ENCODE results near the gene SS18L1. TPM values are rescaled to one million over a fixed set of nuclear protein-coding genes. Genes with fewer than 3 reads are reported as not detected.

The SS18L1 gene
- total and polyA plus RNA-seq, 5 donors, result 6.2 to 8.8 (median 8.1) TPM

DNA sequence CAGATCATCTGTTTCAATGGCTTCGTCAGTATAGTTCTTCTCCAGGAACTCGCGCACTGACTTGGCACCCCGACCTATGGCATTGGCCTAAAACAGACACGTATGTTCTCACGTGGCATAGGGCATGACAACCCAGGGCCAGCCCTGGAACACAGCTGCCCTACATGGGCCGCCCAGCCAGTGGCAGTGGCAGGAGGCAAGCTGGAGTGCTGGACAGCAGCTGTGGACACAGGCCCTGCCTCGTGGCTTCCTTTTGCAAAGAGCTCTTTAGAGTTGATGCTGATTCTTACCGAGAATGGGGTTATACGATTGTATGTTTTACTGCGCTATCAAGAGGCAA lies 5.4 kb upstream of the SS18L1 start:
- Histone ChIP-seq H3K27ac (ENCODE audit: low read length) (no peak overlapping the region), H3K4me1 (ENCODE audit: control insufficient read depth, insufficient read depth, low read length) (peaks cover 13% of the 10 kb centered on the region), H3K9me3 (ENCODE audit: control insufficient read depth, low read length) (no peaks in the 10 kb centered on the region), H3K4me3 (ENCODE audit: low read length) (no peak overlapping the region), H3K27me3 (ENCODE audit: control insufficient read depth, insufficient read depth) (no peaks in the 10 kb centered on the region)
- ATAC-seq, result no peak
- DNase-seq, result peak in 1 of 3 donors; percentile 41
- intact Hi-C loops (cut with DNase I), result loop anchor here in 3 of 4 donors (5.0 to 10.0 kb wide), 3 partner anchors 111 to 126 kb away; no protein-coding TSS in a partner anchor
- 77% methylated on average over 11 of the region's 11 CpGs for WGBS

DNA sequence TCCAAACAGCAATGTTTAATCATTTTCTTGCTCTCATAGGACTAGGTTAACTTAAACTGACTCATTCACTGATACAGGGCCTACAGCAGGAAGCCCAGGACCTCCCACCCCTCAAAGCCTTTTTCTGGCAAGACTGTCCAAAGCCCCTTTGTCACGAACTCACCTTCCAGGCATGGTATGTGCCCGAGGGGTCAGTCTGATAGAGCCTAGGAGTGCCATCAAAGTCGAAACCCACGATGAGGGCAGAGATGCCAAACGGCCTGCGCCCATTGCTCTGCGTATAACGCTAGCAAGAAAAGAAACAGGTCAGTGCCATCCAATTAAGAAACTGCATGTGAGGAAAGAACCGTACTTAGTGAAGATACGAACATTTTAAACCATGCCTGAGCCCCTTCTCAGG lies 4.7 kb upstream of the SS18L1 start:
- no peaks in the 10 kb centered on the region for H3K27me3 ChIP-seq (ENCODE audit: control insufficient read depth, insufficient read depth)
- 89% methylated on average over 10 of the region's 10 CpGs for WGBS
- intact Hi-C loops (cut with DNase I), result loop anchor here in 3 of 4 donors (5.0 to 10.0 kb wide), 3 partner anchors 112 to 127 kb away; no protein-coding TSS in a partner anchor
- H3K4me1 ChIP-seq (ENCODE audit: control insufficient read depth, insufficient read depth, low read length), result peaks cover 13% of the 10 kb centered on the region
- ATAC-seq (no peak), DNase-seq (peak in 1 of 3 donors; percentile 6)
- H3K9me3 ChIP-seq (ENCODE audit: control insufficient read depth, low read length), result no peaks in the 10 kb centered on the region
- no peak overlapping the region for H3K4me3 ChIP-seq (ENCODE audit: low read length)
- H3K27ac ChIP-seq (ENCODE audit: low read length), result no peak overlapping the region

DNA sequence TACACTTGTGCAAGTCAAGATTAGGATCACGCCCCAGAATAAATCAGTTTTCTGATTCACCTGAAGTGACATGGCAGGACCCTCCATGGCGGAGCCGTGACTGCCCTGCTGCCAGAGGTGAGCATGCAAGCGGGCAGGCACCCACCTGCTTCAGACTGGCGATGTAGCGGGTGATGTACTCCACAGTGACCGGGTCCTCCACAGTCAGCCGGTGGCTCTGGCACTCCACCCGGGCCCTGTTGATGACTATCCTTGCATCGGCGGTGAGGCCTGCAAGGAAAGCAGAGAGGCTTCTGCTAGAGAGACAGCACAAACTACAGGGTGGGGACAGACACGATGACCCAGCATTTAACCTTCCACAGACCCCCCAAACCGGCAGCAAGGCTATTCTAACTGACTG lies 3.9 kb upstream of the SS18L1 start:
- Histone ChIP-seq H3K27me3 (ENCODE audit: control insufficient read depth, insufficient read depth) (no peaks in the 10 kb centered on the region), H3K4me1 (ENCODE audit: control insufficient read depth, insufficient read depth, low read length) (peaks cover 11% of the 10 kb centered on the region), H3K27ac (ENCODE audit: low read length) (no peak overlapping the region), H3K9me3 (ENCODE audit: control insufficient read depth, low read length) (no peaks in the 10 kb centered on the region), H3K4me3 (ENCODE audit: low read length) (no peak overlapping the region)
- WGBS, result 90% methylated on average over 13 of the region's 13 CpGs
- ATAC-seq, result no peak
- intact Hi-C loops (cut with DNase I), result loop anchor here (5.0 to 10.0 kb wide), 4 partner anchors 112 to 127 kb away; no protein-coding TSS in a partner anchor
- peak in 1 of 3 donors; percentile 52 for DNase-seq

DNA sequence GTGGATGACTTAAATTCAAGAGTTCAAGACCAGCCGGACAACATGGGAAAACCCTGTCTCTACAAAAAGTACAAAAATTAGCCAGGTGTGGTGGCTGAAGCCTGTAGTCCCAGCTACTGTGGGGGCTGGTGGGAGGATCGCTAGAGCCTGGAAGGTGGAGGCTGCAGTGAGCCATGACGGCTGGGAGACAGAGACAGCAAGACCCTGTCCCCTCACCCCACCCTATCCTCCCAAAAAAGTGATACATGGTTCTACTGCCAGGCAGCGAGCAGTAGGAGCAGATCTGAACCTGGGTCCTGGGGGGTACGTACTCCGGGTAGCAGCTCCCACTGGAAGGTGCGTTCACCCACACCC lies 2.5 kb upstream of the SS18L1 start:
- Histone ChIP-seq H3K4me3 (ENCODE audit: low read length) (no peak overlapping the region), H3K4me1 (ENCODE audit: control insufficient read depth, insufficient read depth, low read length) (peaks cover 16% of the 10 kb centered on the region), H3K9me3 (ENCODE audit: control insufficient read depth, low read length) (no peaks in the 10 kb centered on the region), H3K27ac (ENCODE audit: low read length) (no peak overlapping the region), H3K27me3 (ENCODE audit: control insufficient read depth, insufficient read depth) (no peaks in the 10 kb centered on the region)
- WGBS, result 77% methylated on average over 7 of the region's 7 CpGs
- intact Hi-C loops (cut with DNase I), result loop anchor here in 1 of 4 donors (5.0 kb wide), 1 partner anchor 119 kb away; no protein-coding TSS in a partner anchor
- DNase-seq (no peak), ATAC-seq (no peak)

DNA sequence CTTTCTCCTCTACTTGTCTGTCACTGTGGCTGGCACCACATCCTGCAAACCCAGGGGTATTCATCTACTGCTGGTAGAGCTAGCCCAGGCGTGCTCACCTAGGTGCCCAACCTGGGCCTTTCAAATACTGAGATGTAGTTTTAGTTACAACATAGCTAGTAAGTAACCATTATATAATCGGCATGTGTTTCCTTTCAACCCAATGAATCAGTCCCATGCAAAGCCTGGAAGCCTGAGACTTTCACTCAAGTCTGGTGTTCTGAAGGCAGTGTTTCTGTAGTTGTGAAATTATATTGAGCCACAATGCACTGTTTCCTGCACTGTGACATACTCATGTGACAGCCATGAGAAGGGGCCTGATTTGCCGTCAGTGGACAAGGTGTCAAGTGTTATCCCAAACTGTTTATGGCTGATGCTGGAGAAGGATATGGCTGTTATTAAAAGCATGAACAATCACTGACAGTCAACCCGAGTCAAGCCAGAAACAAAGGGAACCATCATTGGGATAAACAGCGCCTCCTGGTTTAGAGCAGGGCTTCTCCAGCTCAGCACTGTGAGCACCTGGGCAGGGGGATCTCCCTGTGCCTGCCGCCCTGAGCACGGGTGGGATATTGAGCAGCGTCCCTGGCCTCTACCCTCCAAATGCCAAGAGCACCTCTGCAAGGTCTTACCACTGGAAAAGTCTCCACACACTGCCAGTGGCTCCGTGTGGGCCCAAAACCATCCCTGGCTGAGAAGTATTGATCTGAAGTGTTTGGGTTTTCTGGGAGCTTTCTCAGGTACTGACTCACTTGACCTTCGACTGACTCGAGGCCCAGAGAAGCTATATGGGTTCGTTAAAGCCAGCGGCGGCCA lies 1.9 kb upstream of the SS18L1 start:
- 21% methylated on average over 14 of the region's 14 CpGs for WGBS
- Histone ChIP-seq H3K4me1 (ENCODE audit: control insufficient read depth, insufficient read depth, low read length) (peaks cover 16% of the 10 kb centered on the region), H3K9me3 (ENCODE audit: control insufficient read depth, low read length) (no peaks in the 10 kb centered on the region), H3K27me3 (ENCODE audit: control insufficient read depth, insufficient read depth) (no peaks in the 10 kb centered on the region), H3K4me3 (ENCODE audit: low read length) (peak overlapping the region; percentile 80), H3K27ac (ENCODE audit: low read length) (peak overlapping the region; percentile 73)
- intact Hi-C loops (cut with DNase I), result loop anchor here in 1 of 4 donors (5.0 kb wide), 1 partner anchor 119 kb away; no protein-coding TSS in a partner anchor
- ATAC-seq (peak in 1 of 2 donors; percentile 2), DNase-seq (peak in 2 of 3 donors; percentile 28 to 52)

DNA sequence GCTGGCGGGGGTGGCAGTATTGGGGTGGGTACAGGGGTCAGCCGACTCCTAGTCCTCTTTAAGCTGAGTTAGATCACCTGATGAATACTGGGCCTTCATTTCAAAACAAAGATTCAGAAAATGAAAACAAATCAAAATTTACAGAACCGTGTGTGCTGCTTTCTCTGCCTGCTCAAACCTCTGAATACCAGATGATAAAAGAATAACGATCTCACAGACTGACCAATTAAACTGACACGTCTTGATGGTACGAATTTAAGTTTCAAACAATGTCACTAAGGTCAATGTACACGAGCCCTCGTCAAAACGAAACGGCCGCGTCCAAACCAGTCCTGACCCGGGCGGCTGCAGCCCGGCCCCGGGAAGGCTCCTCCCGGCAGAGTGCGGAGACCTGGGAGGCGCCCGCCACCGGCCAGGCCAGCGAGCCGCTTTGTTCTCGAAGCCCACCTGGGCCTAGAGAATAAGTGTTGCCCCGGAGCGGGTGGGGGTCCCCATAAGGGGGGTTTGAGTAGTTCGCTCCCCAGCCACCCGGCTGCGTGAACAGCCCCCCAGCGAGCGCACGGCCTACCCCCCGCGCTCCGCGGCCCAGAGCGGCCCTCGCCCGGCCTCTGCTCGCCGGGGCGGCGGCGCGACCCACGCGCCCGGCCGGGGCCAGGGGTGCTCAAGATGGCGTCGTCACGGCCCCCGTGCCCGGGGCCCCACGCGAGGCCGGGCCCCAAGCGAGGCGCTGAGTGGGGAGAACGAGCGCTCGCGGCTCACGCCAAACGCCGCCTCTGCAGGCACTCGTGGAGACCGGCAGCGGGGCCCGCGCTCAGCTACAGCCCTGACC lies 1.1 kb upstream of the SS18L1 start:
- H3K27me3 ChIP-seq (ENCODE audit: control insufficient read depth, insufficient read depth), result no peaks in the 10 kb centered on the region
- peak in 2 of 3 donors; percentile 44 to 72 for DNase-seq
- peaks cover 16% of the 10 kb centered on the region for H3K4me1 ChIP-seq (ENCODE audit: control insufficient read depth, insufficient read depth, low read length)
- WGBS, result under 1% methylated on average over 71 of the region's 71 CpGs
- H3K4me3 ChIP-seq (ENCODE audit: low read length), result peak overlapping the region; percentile 80
- H3K27ac ChIP-seq (ENCODE audit: low read length), result peak overlapping the region; percentile 73
- intact Hi-C loops (cut with DNase I), result loop anchor here in 1 of 4 donors (5.0 kb wide), 1 partner anchor 120 kb away; no protein-coding TSS in a partner anchor
- no peaks in the 10 kb centered on the region for H3K9me3 ChIP-seq (ENCODE audit: control insufficient read depth, low read length)
- ATAC-seq, result peak in 1 of 2 donors; percentile 6

DNA sequence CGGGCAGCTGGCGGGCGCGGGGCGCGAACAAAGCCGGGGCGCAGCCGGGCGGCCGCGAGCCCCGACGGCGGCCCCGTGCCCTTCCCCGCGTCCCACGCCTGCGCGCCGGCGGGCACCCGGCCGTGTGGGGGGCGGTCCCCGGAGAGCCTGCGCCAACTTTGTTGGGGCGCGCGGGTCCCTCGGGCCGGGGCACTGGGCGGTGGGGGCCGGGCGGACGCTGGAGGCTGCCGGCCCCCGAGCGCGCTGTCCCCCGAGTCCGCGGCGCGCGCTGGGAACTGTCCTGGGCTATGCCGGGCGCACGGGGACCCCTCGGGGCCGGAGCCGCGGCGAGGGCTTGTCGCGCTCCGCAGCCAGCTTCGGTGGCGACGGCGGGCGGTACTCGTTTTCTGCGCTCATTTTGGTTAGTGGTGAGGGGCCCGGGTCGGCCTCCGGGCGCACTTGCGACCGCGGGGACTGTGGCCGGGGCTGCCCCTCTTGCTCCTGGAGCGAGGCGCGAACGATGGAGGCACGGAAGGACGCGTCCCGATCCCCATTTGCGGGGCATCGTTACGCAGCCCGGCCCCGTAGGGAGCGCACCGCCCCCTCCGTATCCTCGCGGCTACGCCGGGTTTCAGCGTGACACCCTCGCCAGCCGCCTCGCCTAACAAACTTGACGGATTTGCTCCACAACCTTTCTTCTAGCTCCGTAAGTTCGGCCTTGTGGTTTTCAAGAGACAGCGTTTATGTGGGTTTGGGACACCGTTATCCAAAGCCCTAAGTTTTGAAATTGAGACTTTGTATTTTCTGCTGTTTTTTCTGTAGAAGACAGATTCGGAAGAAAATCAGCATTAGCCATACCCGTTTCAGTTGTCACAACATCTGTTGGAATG lies 622 bp downstream of the SS18L1 start:
- H3K4me1 ChIP-seq (ENCODE audit: control insufficient read depth, insufficient read depth, low read length), result peaks cover 16% of the 10 kb centered on the region
- intact Hi-C loops (cut with DNase I), result loop anchor here in 1 of 4 donors (5.0 kb wide), 1 partner anchor 122 kb away; no protein-coding TSS in a partner anchor

DNA sequence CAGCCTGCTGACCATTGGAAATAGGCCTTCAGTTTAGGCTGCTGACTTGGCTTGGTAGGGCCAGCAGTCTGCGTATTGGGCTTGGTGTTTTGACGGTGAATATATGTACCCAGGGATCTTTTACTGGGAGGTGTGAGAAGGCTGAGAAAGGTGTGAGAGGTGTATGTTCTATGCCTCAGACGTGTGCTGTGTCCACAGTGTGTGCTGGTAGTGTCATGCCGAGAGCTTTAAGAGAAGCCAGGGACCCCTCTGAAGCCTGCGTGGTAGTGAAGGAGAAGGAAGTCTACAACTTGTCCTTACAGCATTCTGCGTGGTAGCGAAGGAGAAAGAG lies 2.1 kb downstream of the SS18L1 start:
- Histone ChIP-seq H3K4me3 (ENCODE audit: low read length) (no peak overlapping the region), H3K27ac (ENCODE audit: low read length) (no peak overlapping the region), H3K4me1 (ENCODE audit: control insufficient read depth, insufficient read depth, low read length) (peaks cover 19% of the 10 kb centered on the region), H3K27me3 (ENCODE audit: control insufficient read depth, insufficient read depth) (no peaks in the 10 kb centered on the region), H3K9me3 (ENCODE audit: control insufficient read depth, low read length) (no peaks in the 10 kb centered on the region)
- intact Hi-C loops (cut with DNase I), result no loop called here
- 96% methylated on average over 7 of the region's 7 CpGs for WGBS
- DNase-seq (no peak), ATAC-seq (no peak)

More for the DNA sequence above, 622 bp downstream of the SS18L1 start:
- under 1% methylated on average over 104 of the region's 104 CpGs for WGBS
- Histone ChIP-seq H3K27me3 (ENCODE audit: control insufficient read depth, insufficient read depth) (no peaks in the 10 kb centered on the region), H3K4me3 (ENCODE audit: low read length) (peak overlapping the region; percentile 80), H3K9me3 (ENCODE audit: control insufficient read depth, low read length) (no peaks in the 10 kb centered on the region), H3K27ac (ENCODE audit: low read length) (peak overlapping the region; percentile 95)
- DNase-seq (peak; percentile 70 to 86 (median 82)), ATAC-seq (peak; percentile 45 to 52)

DNA sequence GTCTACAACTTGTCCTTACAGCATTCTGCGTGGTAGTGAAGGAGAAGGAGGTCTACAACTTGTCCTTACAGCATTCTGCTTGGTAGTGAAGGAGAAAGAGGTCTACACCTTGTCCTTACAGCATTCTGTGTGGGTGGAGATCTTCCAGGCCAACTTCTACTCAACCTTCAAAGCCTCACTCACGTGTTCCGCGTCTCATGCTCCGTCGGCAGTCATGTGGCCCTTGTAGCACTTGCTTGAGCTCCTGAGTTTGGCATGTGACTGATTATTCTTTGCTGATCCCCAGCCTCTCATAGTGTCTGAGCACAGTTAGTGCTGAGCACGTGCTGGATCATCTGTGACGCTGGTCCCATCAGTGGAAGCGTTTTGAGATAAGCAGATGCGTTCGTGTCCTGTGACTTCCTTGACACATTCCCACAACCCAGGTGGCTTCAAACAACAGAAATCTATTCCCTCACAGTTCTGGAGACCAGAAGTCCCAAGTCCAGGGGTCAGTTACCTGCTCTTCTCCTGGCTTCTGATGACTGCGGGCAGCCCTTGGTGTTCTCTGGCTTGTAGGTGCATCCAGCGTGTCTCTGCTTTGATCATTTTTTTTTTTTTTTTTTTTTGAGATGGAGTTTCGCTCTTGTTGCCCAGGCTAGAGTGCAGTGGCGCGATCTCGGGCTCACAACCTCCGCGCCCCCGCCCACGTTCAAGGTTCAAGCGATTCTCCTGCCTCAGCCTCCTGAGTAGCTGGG lies 2.6 kb downstream of the SS18L1 start:
- Histone ChIP-seq H3K9me3 (ENCODE audit: control insufficient read depth, low read length) (no peaks in the 10 kb centered on the region), H3K4me1 (ENCODE audit: control insufficient read depth, insufficient read depth, low read length) (peaks cover 17% of the 10 kb centered on the region), H3K27ac (ENCODE audit: low read length) (no peak overlapping the region), H3K4me3 (ENCODE audit: low read length) (no peak overlapping the region), H3K27me3 (ENCODE audit: control insufficient read depth, insufficient read depth) (no peaks in the 10 kb centered on the region)
- 93% methylated on average over 22 of the region's 22 CpGs for WGBS
- ATAC-seq (no peak), DNase-seq (no peak)
- intact Hi-C loops (cut with DNase I), result no loop called here

DNA sequence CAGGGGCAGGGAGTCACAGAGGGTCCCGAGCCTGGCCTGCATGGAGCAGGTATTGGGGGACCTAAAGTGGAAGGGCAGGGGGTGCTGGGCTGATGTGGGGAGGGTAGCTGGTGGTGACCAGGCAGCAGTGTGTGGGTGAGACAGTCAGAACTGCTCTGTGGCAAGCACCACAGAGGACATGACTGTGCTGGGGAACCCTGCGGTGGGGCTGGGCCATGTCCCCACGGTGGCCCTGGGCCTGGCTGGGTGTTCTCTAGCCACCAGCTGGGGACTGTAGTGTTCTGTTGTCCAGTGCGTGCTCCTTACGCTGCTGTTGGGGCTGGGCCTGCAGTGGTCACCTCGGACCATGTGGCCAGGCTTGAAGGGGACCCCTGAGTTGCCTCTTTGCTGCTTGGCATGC lies 3.6 kb downstream of the SS18L1 start:
- WGBS, result 95% methylated on average over 6 of the region's 6 CpGs
- no peak overlapping the region for H3K27ac ChIP-seq (ENCODE audit: low read length)
- ATAC-seq, result no peak
- intact Hi-C loops (cut with DNase I), result no loop called here
- H3K27me3 ChIP-seq (ENCODE audit: control insufficient read depth, insufficient read depth), result no peaks in the 10 kb centered on the region
- no peaks in the 10 kb centered on the region for H3K9me3 ChIP-seq (ENCODE audit: control insufficient read depth, low read length)
- peaks cover 9% of the 10 kb centered on the region for H3K4me1 ChIP-seq (ENCODE audit: control insufficient read depth, insufficient read depth, low read length)
- DNase-seq, result no peak
- no peak overlapping the region for H3K4me3 ChIP-seq (ENCODE audit: low read length)

Data from right cardiac atrium (tissue), 5 donors.